DMS 273 (cell line): ENCODE results near the gene NDUFV1.
"Not testable (repeated sequence)": the region's sequence is repeated elsewhere in the genome, so short reads cannot be mapped to it uniquely, and the experiment has no call there.

ENCODE experiments used
- DNase-seq: peaks from one replicate; lab custom pipeline; 2025; ENCODE audit not compliant: unreplicated experiment; lab: John Stamatoyannopoulos, UW

Gene NDUFV1

GRCh38 chr11:67611165-67611564, 4.4 kb downstream of the NDUFV1 start:
- no peak for DNase-seq

- no peak for DNase-seq
Measured at GRCh38 chr11:67611704-67612587, 5.2 kb downstream of the NDUFV1 start.

- no peak for DNase-seq
Measured at GRCh38 chr11:67612751-67613150, 6.0 kb downstream of the NDUFV1 start.

GRCh38 chr11:67613313-67613959, 6.7 kb downstream of the NDUFV1 start:
- no peak for DNase-seq

GRCh38 chr11:67613960-67614715, 7.4 kb downstream of the NDUFV1 start:
- peak; percentile 78 for DNase-seq

GRCh38 chr11:67614730-67615714, 8.3 kb downstream of the NDUFV1 start:
- peak; percentile 69 for DNase-seq

GRCh38 chr11:67615728-67616430, 9.1 kb downstream of the NDUFV1 start:
- DNase-seq = no peak

- DNase-seq = no peak
Measured at GRCh38 chr11:67616431-67617242, 9.9 kb downstream of the NDUFV1 start.

- DNase-seq = no peak
Measured at GRCh38 chr11:67617243-67617953, 10.7 kb downstream of the NDUFV1 start.

GRCh38 chr11:67618901-67619659, 12.3 kb downstream of the NDUFV1 start:
- DNase-seq = not testable (repeated sequence)

GRCh38 chr11:67619683-67620618, 13.2 kb downstream of the NDUFV1 start:
- not testable (repeated sequence) for DNase-seq

- DNase-seq = peak; percentile 12
Measured at GRCh38 chr11:67620621-67621020, 13.9 kb downstream of the NDUFV1 start.

- DNase-seq = not testable (repeated sequence)
Measured at GRCh38 chr11:67621928-67622327, 15.2 kb downstream of the NDUFV1 start.

GRCh38 chr11:67622905-67623304, 16.2 kb downstream of the NDUFV1 start:
- not testable (repeated sequence) for DNase-seq

GRCh38 chr11:67623795-67624194, 17.1 kb downstream of the NDUFV1 start:
- not testable (repeated sequence) for DNase-seq

- DNase-seq = not testable (repeated sequence)
Measured at GRCh38 chr11:67626131-67626833, 19.5 kb downstream of the NDUFV1 start.
